IgD-negative memory B cell (primary cell): ENCODE data around the gene BASP1. TPM values are rescaled to one million over a fixed set of nuclear protein-coding genes. Genes with fewer than 3 reads are reported as not detected.
A peak's percentile ranks its signal among the peaks of the same experiment; 100 is the strongest.

ENCODE experiments used
- H3K27ac Mint-ChIP-seq, 3 donors: one replicate each; pipeline ENCODE4 v1.8.0; 2020 to 2022; ENCODE audit warnings: mild to moderate bottlenecking in 3 of 3, mixed read lengths in 3 of 3, moderate library complexity in 1 of 3
- H3K27me3 Mint-ChIP-seq: one replicate; pipeline ENCODE4 v1.8.0; 2021; ENCODE audit warnings: mixed read lengths
- H3K36me3 Mint-ChIP-seq: one replicate; pipeline ENCODE4 v1.8.0; 2020; ENCODE audit warnings: mild to moderate bottlenecking, mixed read lengths
- H3K4me1 Mint-ChIP-seq, 3 donors: one replicate each; pipeline ENCODE4 v1.8.0; 2020 to 2022; ENCODE audit warnings: mixed read lengths in 3 of 3, mild to moderate bottlenecking in 1 of 3
- H3K4me3 Mint-ChIP-seq, 4 donors: one replicate each; pipeline ENCODE4 v1.8.0; 2020 to 2022; ENCODE audit warnings: mild to moderate bottlenecking in 4 of 4, mixed read lengths in 4 of 4, moderate library complexity in 3 of 4
- H3K9me3 Mint-ChIP-seq, 3 donors: one replicate each; pipeline ENCODE4 v1.8.0; 2020 to 2021; ENCODE audit warnings: mixed read lengths in 3 of 3, mild to moderate bottlenecking in 1 of 3
- polyA plus RNA-seq: library from polyadenylated mRNA; unstranded; fragments of 300-500 nt; fragmentation: Illumina TruSeq; gene quantifications from one replicate; pipeline ENCODE4 v1.2.3, GENCODE V29; 2021

BASP1 gene
- polyA plus RNA-seq, 1 donor from 2014 or later, result 149 TPM

GRCh38 chr5:17212996-17213395 is 4.4 kb upstream of the BASP1 start:
- Mint-ChIP-seq H3K36me3 (peaks cover 6% of the 10 kb centered on the region), H3K4me1 (peaks cover 8 to 21% (median 20%) of the 10 kb centered on the region in 3 donors), H3K9me3 (no peaks in the 10 kb centered on the region), H3K27me3 (peaks cover 2% of the 10 kb centered on the region), H3K27ac (no peak overlapping the region), H3K4me3 (no peak overlapping the region)

GRCh38 chr5:17213938-17214337 is 3.5 kb upstream of the BASP1 start:
- H3K27me3 Mint-ChIP-seq, result peaks cover 2% of the 10 kb centered on the region
- H3K36me3 Mint-ChIP-seq, result peaks cover 3% of the 10 kb centered on the region
- peak overlapping the region; percentile 23 to 58 (median 51) for H3K27ac Mint-ChIP-seq
- peaks cover 9 to 23% (median 20%) of the 10 kb centered on the region in 3 donors for H3K4me1 Mint-ChIP-seq
- H3K4me3 Mint-ChIP-seq, result peak overlapping the region in 3 of 4 donors; percentile 26 to 74 (median 60)
- no peaks in the 10 kb centered on the region for H3K9me3 Mint-ChIP-seq

GRCh38 chr5:17214893-17215292 is 2.5 kb upstream of the BASP1 start:
- Mint-ChIP-seq H3K4me3 (peak overlapping the region in 2 of 4 donors; percentile 49 to 87), H3K36me3 (no peaks in the 10 kb centered on the region), H3K27ac (peak overlapping the region in 2 of 3 donors; percentile 53 to 91), H3K9me3 (no peaks in the 10 kb centered on the region), H3K4me1 (peaks cover 18 to 29% (median 28%) of the 10 kb centered on the region in 3 donors), H3K27me3 (peaks cover 2% of the 10 kb centered on the region)

DNA sequence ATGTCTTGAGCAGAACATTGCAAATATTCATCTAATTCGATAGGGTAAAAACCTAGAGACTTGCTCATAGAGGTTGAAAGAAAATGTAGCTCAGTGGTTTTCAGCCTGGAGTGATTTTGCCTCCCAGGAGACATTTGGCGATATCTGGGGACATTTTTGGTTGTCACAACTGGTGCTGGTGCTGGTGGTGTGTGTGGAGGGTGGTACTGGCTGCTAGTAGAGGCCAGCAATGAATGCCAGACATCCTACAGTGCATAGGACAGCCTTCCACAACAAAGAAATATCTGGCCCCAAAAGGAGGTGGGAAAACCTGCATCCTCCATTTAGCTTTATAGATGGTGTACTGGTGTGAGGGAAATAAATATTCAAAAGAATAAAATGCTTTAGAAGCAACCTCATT is 2.1 kb upstream of the BASP1 start:
- Mint-ChIP-seq H3K4me3 (peak overlapping the region; percentile 49 to 99 (median 90)), H3K36me3 (no peaks in the 10 kb centered on the region), H3K9me3 (no peaks in the 10 kb centered on the region), H3K27ac (peak overlapping the region in 2 of 3 donors; percentile 77 to 91), H3K27me3 (peaks cover 2% of the 10 kb centered on the region), H3K4me1 (peaks cover 22 to 33% (median 33%) of the 10 kb centered on the region in 3 donors)

DNA sequence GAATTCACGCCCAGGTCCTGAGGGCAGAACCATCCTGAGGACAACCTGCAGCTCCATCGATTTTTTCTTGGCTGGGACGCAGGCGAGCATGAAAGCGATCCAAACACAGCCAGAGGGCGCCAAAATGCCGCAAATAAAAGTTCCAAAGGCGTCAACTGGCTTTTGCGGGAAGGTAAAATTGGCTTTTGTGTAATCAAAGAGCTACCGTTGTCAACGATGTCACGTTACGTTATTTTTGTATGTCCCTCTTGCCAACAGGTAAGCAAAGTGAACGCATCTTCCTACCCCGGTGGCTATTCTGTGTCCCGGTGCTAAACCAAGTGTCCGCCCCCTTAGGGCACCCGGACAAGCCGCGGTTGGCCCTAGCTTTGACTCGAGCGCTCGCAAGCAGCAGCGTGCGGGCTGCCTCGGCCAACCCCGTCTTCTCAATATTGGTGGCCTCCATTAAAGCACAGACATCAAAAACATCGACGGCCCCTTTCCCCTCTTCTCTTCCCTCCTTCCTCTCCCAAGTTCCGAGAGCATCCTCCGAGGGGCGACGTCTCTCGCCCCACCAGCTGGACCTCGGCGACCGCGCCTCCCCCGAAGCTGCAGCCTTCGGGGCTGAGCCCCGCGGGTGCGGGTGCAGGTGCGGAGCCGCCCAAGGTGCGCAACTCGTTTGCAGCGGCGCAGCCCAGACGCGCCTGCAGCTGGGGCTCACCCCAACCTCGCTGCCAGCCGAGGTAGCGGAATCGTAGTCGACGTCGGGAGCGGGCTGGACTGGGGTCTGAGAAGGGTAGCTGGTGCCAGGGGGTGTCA is 1.1 kb upstream of the BASP1 start:
- Mint-ChIP-seq H3K27me3 (peaks cover 2% of the 10 kb centered on the region), H3K27ac (peak overlapping the region; percentile 91 to 98 (median 96)), H3K9me3 (no peaks in the 10 kb centered on the region), H3K4me3 (peak overlapping the region; percentile 87 to 99 (median 94)), H3K4me1 (peaks cover 24 to 39% (median 38%) of the 10 kb centered on the region in 3 donors), H3K36me3 (no peaks in the 10 kb centered on the region)

DNA sequence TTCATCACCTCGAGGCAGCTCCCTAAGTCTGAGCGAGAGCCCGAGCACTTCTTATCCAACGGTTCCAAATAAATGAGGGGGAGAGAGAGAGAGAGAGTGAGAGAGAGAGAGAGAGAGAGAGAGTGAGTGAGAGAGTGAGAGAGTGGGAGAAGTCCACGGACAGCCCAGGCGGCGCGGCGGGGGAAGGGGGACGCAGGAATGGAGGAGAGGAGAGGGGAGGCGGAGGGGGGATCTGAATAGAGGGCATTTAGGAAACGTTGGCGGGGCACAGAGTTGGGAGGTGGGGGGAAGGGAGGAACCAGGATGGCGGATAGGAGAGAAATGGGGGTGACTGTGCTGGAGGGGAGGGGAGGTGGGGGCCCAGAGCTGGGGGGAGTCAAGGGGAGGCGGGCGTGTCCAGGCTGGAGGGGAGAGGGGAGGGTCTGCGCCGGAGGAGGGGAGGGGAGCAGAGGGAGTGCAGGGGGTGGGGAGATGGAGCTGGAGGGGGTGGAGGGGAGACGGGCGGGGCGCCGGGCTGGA is 398 bp upstream of the BASP1 start:
- Mint-ChIP-seq H3K27ac (peak overlapping the region; percentile 91 to 98 (median 96)), H3K4me3 (peak overlapping the region; percentile 87 to 99 (median 94)), H3K4me1 (peaks cover 29 to 45% (median 42%) of the 10 kb centered on the region in 3 donors), H3K36me3 (no peaks in the 10 kb centered on the region), H3K9me3 (no peaks in the 10 kb centered on the region), H3K27me3 (peaks cover 2% of the 10 kb centered on the region)

GRCh38 chr5:17218353-17219005 is 1.0 kb downstream of the BASP1 start:
- no peaks in the 10 kb centered on the region for H3K36me3 Mint-ChIP-seq
- H3K27ac Mint-ChIP-seq, result peak overlapping the region; percentile 76 to 87 (median 85)
- H3K4me1 Mint-ChIP-seq, result peaks cover 40 to 59% (median 52%) of the 10 kb centered on the region in 3 donors
- H3K9me3 Mint-ChIP-seq, result no peaks in the 10 kb centered on the region
- H3K4me3 Mint-ChIP-seq, result peak overlapping the region; percentile 91 to 99 (median 96)
- peaks cover 2% of the 10 kb centered on the region for H3K27me3 Mint-ChIP-seq

DNA sequence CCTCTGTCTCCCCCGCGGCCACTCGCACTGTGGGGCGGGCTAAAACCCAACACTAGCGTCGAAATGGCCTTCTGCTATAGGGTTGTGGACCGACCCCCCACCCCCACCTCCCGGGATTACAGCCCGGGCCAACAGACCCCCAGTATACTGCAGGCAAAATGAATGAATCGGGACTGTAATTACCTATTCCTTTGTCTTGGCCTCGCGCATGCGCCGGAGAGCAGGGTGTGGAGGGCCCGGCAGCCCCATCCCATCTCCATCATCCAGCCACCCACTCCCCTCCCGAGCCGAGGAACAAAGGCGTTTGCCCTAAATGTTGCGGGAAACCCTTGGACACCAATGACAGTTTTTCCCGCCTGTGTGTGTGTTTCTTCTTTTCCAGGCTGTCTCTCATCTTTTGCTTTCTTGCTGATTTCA is 1.6 kb downstream of the BASP1 start:
- H3K27me3 Mint-ChIP-seq, result peaks cover 2% of the 10 kb centered on the region
- peak overlapping the region; percentile 76 to 87 (median 85) for H3K27ac Mint-ChIP-seq
- H3K36me3 Mint-ChIP-seq, result no peaks in the 10 kb centered on the region
- peaks cover 45 to 62% (median 54%) of the 10 kb centered on the region in 3 donors for H3K4me1 Mint-ChIP-seq
- H3K9me3 Mint-ChIP-seq, result no peaks in the 10 kb centered on the region
- H3K4me3 Mint-ChIP-seq, result peak overlapping the region; percentile 91 to 99 (median 96)

- H3K4me1 Mint-ChIP-seq, result peaks cover 50 to 63% (median 57%) of the 10 kb centered on the region in 3 donors
- peaks cover 2% of the 10 kb centered on the region for H3K27me3 Mint-ChIP-seq
- peak overlapping the region; percentile 76 to 87 (median 85) for H3K27ac Mint-ChIP-seq
- no peaks in the 10 kb centered on the region for H3K9me3 Mint-ChIP-seq
- H3K36me3 Mint-ChIP-seq, result no peaks in the 10 kb centered on the region
- peak overlapping the region; percentile 91 to 99 (median 96) for H3K4me3 Mint-ChIP-seq
Measured at GRCh38 chr5:17219469-17219868, 2.0 kb downstream of the BASP1 start.

DNA sequence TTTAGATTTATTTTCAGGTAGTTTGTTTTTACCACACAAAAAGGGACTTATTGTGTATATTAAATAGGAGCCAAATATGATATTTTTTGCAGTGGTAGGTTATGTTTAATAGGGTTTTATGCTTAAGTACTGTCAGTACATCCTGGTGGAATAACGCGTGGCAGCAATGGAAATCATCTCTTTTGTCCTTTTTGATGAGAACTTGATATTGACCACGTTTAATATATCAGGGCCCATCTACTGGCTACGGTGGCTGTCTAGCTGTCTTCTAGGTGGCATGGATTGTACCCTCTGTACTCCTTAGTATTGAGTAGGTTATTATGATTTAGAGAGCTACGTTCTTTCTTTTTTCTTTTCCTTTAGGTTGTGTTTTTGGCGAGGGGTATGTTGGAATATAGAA is 2.6 kb downstream of the BASP1 start:
- Mint-ChIP-seq H3K27me3 (peaks cover 3% of the 10 kb centered on the region), H3K4me3 (peak overlapping the region; percentile 91 to 99 (median 96)), H3K36me3 (no peaks in the 10 kb centered on the region), H3K9me3 (no peaks in the 10 kb centered on the region), H3K4me1 (peaks cover 55 to 68% (median 59%) of the 10 kb centered on the region in 3 donors), H3K27ac (peak overlapping the region in 2 of 3 donors; percentile 76 to 87)

DNA sequence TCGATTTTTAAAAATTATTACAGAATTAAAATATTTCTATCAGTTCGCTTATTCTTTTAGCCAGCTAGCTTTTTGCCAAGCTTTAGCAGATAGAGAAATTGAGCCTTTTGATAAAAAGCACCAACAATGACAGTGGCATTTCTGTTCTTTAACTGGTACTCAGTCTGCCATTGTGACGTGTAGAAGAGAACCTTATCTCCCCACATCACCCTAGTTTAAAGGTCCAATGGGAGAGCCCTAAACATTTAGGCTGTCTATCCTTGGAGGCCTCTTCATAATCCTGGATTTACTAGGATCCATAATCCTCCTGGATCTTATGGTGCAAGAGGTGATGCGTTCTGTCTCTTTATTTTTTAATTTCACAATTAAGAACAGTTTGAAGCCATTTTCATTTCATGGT is 3.0 kb downstream of the BASP1 start:
- Mint-ChIP-seq H3K9me3 (no peaks in the 10 kb centered on the region), H3K4me1 (peaks cover 57 to 68% (median 59%) of the 10 kb centered on the region in 3 donors), H3K4me3 (peak overlapping the region in 3 of 4 donors; percentile 70 to 98 (median 93)), H3K27ac (peak overlapping the region in 2 of 3 donors; percentile 8 to 87), H3K36me3 (peaks cover 2% of the 10 kb centered on the region), H3K27me3 (peaks cover 4% of the 10 kb centered on the region)

DNA sequence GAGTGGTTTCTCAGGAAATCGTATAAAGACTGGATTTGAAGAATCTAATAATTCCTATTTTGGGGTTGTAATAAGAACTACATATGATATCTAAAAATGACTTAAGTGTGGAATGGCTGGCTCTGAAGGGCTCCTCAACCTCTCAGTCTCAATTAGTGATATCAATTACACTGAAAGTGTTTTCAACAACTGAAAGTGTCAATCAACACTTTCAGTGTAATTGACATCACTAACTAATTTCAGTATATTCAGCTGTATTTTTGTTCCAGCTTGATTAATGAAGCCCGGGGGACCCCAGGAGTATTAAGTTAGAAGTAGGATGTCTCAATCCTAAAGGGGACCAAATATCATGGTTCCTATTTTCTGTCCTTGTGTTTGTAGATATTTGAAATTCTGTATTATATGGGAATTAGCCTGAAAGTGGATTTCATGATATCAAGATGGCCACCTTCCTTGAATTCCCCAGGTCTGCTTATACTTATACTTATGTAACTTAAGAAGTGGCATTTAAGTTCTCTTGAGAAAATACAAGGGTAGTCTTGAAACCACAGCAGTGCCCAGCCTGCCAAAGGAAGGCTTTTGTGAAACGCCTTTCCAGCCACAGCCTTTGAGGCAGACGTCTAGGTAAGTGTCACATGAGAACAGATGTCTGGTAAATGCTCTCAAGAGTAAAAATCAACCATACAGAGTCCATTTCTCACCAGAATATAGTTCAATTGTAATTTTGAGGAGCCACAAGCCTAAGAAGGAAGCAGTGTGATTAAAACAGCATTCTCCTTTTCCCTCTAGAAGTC is 4.6 kb downstream of the BASP1 start:
- peaks cover 2% of the 10 kb centered on the region for H3K36me3 Mint-ChIP-seq
- peaks cover 62 to 67% (median 64%) of the 10 kb centered on the region in 3 donors for H3K4me1 Mint-ChIP-seq
- no peaks in the 10 kb centered on the region for H3K9me3 Mint-ChIP-seq
- H3K27ac Mint-ChIP-seq, result peak overlapping the region in 2 of 3 donors; percentile 78 to 96
- H3K4me3 Mint-ChIP-seq, result peak overlapping the region in 3 of 4 donors; percentile 77 to 89 (median 82)
- peaks cover 2% of the 10 kb centered on the region for H3K27me3 Mint-ChIP-seq

DNA sequence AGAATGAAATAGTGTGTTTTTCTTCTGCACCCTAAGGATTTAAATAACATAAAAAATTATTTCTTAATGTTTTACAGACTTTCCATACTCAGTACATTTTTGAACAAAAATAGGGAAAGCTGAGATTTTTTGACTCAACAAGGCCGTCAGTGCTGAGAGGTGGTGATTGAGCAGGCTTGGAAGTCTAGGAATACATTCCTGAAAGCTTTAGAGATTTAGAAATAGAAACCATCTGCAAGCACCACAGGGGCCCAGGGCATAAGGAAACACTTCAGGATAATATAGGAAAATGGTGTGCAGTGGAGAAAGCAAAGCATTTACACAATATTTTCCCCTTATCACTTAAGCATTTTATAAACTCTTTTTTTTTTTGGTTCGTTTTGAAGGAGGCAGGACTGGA is 5.2 kb downstream of the BASP1 start:
- peaks cover 64 to 69% (median 64%) of the 10 kb centered on the region in 3 donors for H3K4me1 Mint-ChIP-seq
- peaks cover 2% of the 10 kb centered on the region for H3K36me3 Mint-ChIP-seq
- peaks cover 2% of the 10 kb centered on the region for H3K27me3 Mint-ChIP-seq
- H3K4me3 Mint-ChIP-seq, result peak overlapping the region in 3 of 4 donors; percentile 75 to 89 (median 82)
- H3K27ac Mint-ChIP-seq, result peak overlapping the region in 2 of 3 donors; percentile 78 to 96
- no peaks in the 10 kb centered on the region for H3K9me3 Mint-ChIP-seq
